ENCODE data around the gene UBE2Q1. TPM values are rescaled to one million over a fixed set of nuclear protein-coding genes. Genes with fewer than 3 reads are reported as not detected.

Gene UBE2Q1
- total and polyA plus RNA-seq, 2 donors (not counting 1 experiment from before 2014, with no cell fraction given), result 20.1 to 23.6 TPM

DNA sequence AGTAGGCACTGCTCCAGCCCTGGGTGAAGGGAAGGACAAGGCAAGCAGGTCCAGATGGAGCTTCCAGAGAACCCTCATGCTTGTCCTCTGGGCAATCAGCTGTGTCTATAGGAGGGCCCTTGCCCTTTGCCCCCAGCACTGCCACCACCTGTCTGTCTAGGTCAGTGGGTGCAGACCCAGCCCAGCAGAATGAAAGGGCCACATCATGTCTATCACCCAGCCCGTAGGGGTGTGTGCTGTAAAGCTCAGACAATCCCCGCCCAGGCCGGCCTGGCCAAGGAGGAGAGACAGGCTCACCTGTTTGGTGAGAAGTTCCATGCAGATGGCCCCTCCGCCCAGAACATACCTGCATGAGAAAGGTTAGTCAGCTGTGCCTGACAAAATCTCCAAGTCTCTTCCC is 7.0 kb downstream of the UBE2Q1 start:
- Histone ChIP-seq H4K20me1 (ENCODE audit: control insufficient read depth, extremely low read depth, insufficient read depth, low read length) (no peaks in the 10 kb centered on the region), H3K79me2 (ENCODE audit: control insufficient read depth, insufficient read depth, low read length) (peaks cover 15% of the 10 kb centered on the region), H3K4me2 (ENCODE audit: extremely low read depth, insufficient read depth, low read length) (no peak overlapping the region), H3K27ac (ENCODE audit: insufficient read depth, low read length) (no peak overlapping the region), H3K9ac (ENCODE audit: insufficient read depth, low read length) (no peak overlapping the region), H3K36me3 (ENCODE audit: control insufficient read depth, insufficient read depth, low read length) (peaks cover 41% of the 10 kb centered on the region), H2AFZ (ENCODE audit: low read length) (no peak overlapping the region), H3K27me3 (ENCODE audit: control insufficient read depth, insufficient read depth, low read length) (no peaks in the 10 kb centered on the region), H3K9me3 (ENCODE audit: control insufficient read depth, insufficient read depth, low read depth, low read length) (no peaks in the 10 kb centered on the region), H3K4me3 (replicated peaks in 1 of 4; ENCODE audit: control extremely low read depth in 1 of 4, insufficient read depth in 1 of 4, low read depth in 3 of 4, low read length in 4 of 4) (no peak overlapping the region), H3K4me1 (ENCODE audit: control insufficient read depth, extremely low read depth, insufficient read depth, low read length) (peaks cover 4% of the 10 kb centered on the region)
- TF ChIP-seq, protein P1, sequence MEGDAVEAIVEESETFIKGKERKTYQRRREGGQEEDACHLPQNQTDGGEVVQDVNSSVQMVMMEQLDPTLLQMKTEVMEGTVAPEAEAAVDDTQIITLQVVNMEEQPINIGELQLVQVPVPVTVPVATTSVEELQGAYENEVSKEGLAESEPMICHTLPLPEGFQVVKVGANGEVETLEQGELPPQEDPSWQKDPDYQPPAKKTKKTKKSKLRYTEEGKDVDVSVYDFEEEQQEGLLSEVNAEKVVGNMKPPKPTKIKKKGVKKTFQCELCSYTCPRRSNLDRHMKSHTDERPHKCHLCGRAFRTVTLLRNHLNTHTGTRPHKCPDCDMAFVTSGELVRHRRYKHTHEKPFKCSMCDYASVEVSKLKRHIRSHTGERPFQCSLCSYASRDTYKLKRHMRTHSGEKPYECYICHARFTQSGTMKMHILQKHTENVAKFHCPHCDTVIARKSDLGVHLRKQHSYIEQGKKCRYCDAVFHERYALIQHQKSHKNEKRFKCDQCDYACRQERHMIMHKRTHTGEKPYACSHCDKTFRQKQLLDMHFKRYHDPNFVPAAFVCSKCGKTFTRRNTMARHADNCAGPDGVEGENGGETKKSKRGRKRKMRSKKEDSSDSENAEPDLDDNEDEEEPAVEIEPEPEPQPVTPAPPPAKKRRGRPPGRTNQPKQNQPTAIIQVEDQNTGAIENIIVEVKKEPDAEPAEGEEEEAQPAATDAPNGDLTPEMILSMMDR (conservative IDR thresholded peaks at IDR 0.05 in 1 of 2, IDR thresholded peaks at IDR 0.05 in 1 of 2; ENCODE audit: low read depth in 1 of 2, low read length in 2 of 2), result no peak
- no peak for TF ChIP-seq EZH2 (IDR thresholded peaks at IDR 0.05; ENCODE audit: low read length, missing control alignments)
- no peak for DNase-seq (ENCODE audit: low read depth in 2 of 2)

DNA sequence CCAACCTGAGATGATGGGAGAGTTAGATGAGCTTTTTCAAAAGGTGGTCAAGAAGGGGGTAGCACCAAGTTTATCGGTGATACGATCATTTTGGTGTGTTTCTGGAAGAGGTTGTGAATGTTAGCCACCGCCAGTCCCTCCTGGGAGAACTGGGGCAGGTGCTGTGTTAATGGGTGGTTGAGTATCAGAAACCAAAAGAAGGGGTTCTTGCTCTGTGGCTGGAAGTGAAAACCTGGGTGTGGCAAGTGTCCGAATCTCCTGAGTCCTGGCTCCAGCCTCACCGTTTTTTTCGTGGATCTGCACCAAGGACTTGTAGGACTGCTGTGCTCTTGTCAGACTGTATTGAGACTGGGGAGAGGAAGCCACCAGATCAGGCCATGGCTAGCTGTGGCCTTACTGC is 7.8 kb downstream of the UBE2Q1 start:
- Histone ChIP-seq H3K9me3 (ENCODE audit: control insufficient read depth, insufficient read depth, low read depth, low read length) (no peaks in the 10 kb centered on the region), H3K4me3 (replicated peaks in 1 of 4; ENCODE audit: control extremely low read depth in 1 of 4, insufficient read depth in 1 of 4, low read depth in 3 of 4, low read length in 4 of 4) (no peak overlapping the region), H3K27me3 (ENCODE audit: control insufficient read depth, insufficient read depth, low read length) (no peaks in the 10 kb centered on the region), H2AFZ (ENCODE audit: low read length) (no peak overlapping the region), H3K36me3 (ENCODE audit: control insufficient read depth, insufficient read depth, low read length) (peaks cover 40% of the 10 kb centered on the region), H3K27ac (ENCODE audit: insufficient read depth, low read length) (no peak overlapping the region), H3K4me1 (ENCODE audit: control insufficient read depth, extremely low read depth, insufficient read depth, low read length) (no peaks in the 10 kb centered on the region), H3K79me2 (ENCODE audit: control insufficient read depth, insufficient read depth, low read length) (peaks cover 7% of the 10 kb centered on the region), H3K4me2 (ENCODE audit: extremely low read depth, insufficient read depth, low read length) (no peak overlapping the region), H4K20me1 (ENCODE audit: control insufficient read depth, extremely low read depth, insufficient read depth, low read length) (no peaks in the 10 kb centered on the region), H3K9ac (ENCODE audit: insufficient read depth, low read length) (no peak overlapping the region)
- TF ChIP-seq EZH2 (IDR thresholded peaks at IDR 0.05; ENCODE audit: low read length, missing control alignments), result no peak
- TF ChIP-seq, protein P1 (conservative IDR thresholded peaks at IDR 0.05 in 1 of 2, IDR thresholded peaks at IDR 0.05 in 1 of 2; ENCODE audit: low read depth in 1 of 2, low read length in 2 of 2), result no peak
- DNase-seq (ENCODE audit: low read depth in 2 of 2), result no peak

DNA sequence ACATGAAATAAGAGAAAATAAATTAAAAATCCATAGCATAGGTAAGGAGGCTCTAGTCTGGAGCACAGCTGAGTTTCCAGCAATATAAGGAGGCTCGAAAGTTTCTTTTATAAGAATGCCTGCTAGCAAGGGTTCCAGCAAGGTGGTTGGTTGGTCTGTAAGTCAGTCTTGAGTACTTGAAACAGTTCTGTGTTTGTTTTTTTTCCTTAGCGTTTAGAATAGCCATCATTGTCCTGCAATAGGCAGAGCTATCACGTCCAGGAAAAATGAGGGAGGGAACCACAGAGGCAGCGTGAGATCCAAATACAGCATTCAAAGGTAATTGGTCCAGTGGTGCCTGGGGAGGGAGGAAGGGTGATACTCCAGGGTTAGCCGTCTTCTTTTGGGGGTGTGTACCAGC is 8.4 kb downstream of the UBE2Q1 start:
- Histone ChIP-seq H4K20me1 (ENCODE audit: control insufficient read depth, extremely low read depth, insufficient read depth, low read length) (no peaks in the 10 kb centered on the region), H3K4me1 (ENCODE audit: control insufficient read depth, extremely low read depth, insufficient read depth, low read length) (no peaks in the 10 kb centered on the region), H3K79me2 (ENCODE audit: control insufficient read depth, insufficient read depth, low read length) (peaks cover 2% of the 10 kb centered on the region), H3K36me3 (ENCODE audit: control insufficient read depth, insufficient read depth, low read length) (peaks cover 35% of the 10 kb centered on the region), H3K27me3 (ENCODE audit: control insufficient read depth, insufficient read depth, low read length) (no peaks in the 10 kb centered on the region), H3K9ac (ENCODE audit: insufficient read depth, low read length) (no peak overlapping the region), H3K27ac (ENCODE audit: insufficient read depth, low read length) (no peak overlapping the region), H3K4me2 (ENCODE audit: extremely low read depth, insufficient read depth, low read length) (no peak overlapping the region), H3K4me3 (replicated peaks in 1 of 4; ENCODE audit: control extremely low read depth in 1 of 4, insufficient read depth in 1 of 4, low read depth in 3 of 4, low read length in 4 of 4) (no peak overlapping the region), H3K9me3 (ENCODE audit: control insufficient read depth, insufficient read depth, low read depth, low read length) (no peaks in the 10 kb centered on the region), H2AFZ (ENCODE audit: low read length) (no peak overlapping the region)
- TF ChIP-seq EZH2 (IDR thresholded peaks at IDR 0.05; ENCODE audit: low read length, missing control alignments), result no peak
- TF ChIP-seq, protein P1 (conservative IDR thresholded peaks at IDR 0.05 in 1 of 2, IDR thresholded peaks at IDR 0.05 in 1 of 2; ENCODE audit: low read depth in 1 of 2, low read length in 2 of 2), result no peak
- no peak for DNase-seq (ENCODE audit: low read depth in 2 of 2)

All from fibroblast of lung (primary cell).